Measurements from ENCODE around the gene USP25. TPM values are rescaled to one million over a fixed set of nuclear protein-coding genes. Genes with fewer than 3 reads are reported as not detected.
A peak's percentile ranks its signal among the peaks of the same experiment; 100 is the strongest.

Gene USP25
- polyA plus RNA-seq, 1 experiment = 35.3 TPM

GRCh38 chr21:15820327-15820726 is 90.5 kb downstream of the USP25 start:
- peaks cover under 1% of the 10 kb centered on the region; the same call in 1 of the 2 replicates for H3K9me3 ChIP-seq (ENCODE audit: control insufficient read depth, insufficient read depth, low read length)
- TF ChIP-seq CTCF (IDR thresholded peaks at IDR 0.05; ENCODE audit: low read depth, low read length) = no peak
- no peak overlapping the region for H3K4me3 ChIP-seq (ENCODE audit: low read depth, low read length)
- POLR2A ChIA-PET = interaction anchor here (1.3 kb wide), 1 partner anchor 18 kb away, joined by 4 read pairs; no protein-coding TSS in a partner anchor
- no peak for DNase-seq (ENCODE audit: low read depth, low spot score)
- H3K27me3 ChIP-seq (ENCODE audit: control insufficient read depth, insufficient read depth, low read length) = no peaks in the 10 kb centered on the region
- no peak overlapping the region for H3K27ac ChIP-seq (ENCODE audit: low read depth, low read length)
- CTCF ChIA-PET = interaction anchor here (0.6 kb wide), 1 partner anchor 539 kb away, joined by 3 read pairs; no protein-coding TSS in a partner anchor

GRCh38 chr21:15820852-15821379 is 91.1 kb downstream of the USP25 start:
- Histone ChIP-seq H3K9me3 (ENCODE audit: control insufficient read depth, insufficient read depth, low read length) (no peaks in the 10 kb centered on the region), H3K4me3 (ENCODE audit: low read depth, low read length) (no peak overlapping the region), H3K27ac (ENCODE audit: low read depth, low read length) (no peak overlapping the region), H3K27me3 (ENCODE audit: control insufficient read depth, insufficient read depth, low read length) (no peaks in the 10 kb centered on the region)
- POLR2A ChIA-PET = interaction anchor here (1.3 kb wide), 1 partner anchor 17 kb away, joined by 4 read pairs; no protein-coding TSS in a partner anchor
- no peak for TF ChIP-seq CTCF (IDR thresholded peaks at IDR 0.05; ENCODE audit: low read depth, low read length)
- DNase-seq (ENCODE audit: low read depth, low spot score) = no peak
- CTCF ChIA-PET = interaction anchor here (0.6 kb wide), 1 partner anchor 539 kb away, joined by 3 read pairs; no protein-coding TSS in a partner anchor

GRCh38 chr21:15823486-15824150 is 93.8 kb downstream of the USP25 start:
- H3K27ac ChIP-seq (ENCODE audit: low read depth, low read length) = no peak overlapping the region
- H3K4me3 ChIP-seq (ENCODE audit: low read depth, low read length) = no peak overlapping the region
- H3K27me3 ChIP-seq (ENCODE audit: control insufficient read depth, insufficient read depth, low read length) = no peaks in the 10 kb centered on the region
- no peaks in the 10 kb centered on the region for H3K9me3 ChIP-seq (ENCODE audit: control insufficient read depth, insufficient read depth, low read length)
- TF ChIP-seq CTCF (IDR thresholded peaks at IDR 0.05; ENCODE audit: low read depth, low read length) = no peak
- no peak for DNase-seq (ENCODE audit: low read depth, low spot score)
- CTCF ChIA-PET = no interaction called here
- POLR2A ChIA-PET = no interaction called here

- no peak for TF ChIP-seq CTCF (IDR thresholded peaks at IDR 0.05; ENCODE audit: low read depth, low read length)
- CTCF ChIA-PET = interaction anchor here (1.1 kb wide), 1 partner anchor 77 kb away, joined by 4 read pairs; no protein-coding TSS in a partner anchor
- Histone ChIP-seq H3K27ac (ENCODE audit: low read depth, low read length) (no peak overlapping the region), H3K9me3 (ENCODE audit: control insufficient read depth, insufficient read depth, low read length) (no peaks in the 10 kb centered on the region), H3K4me3 (ENCODE audit: low read depth, low read length) (no peak overlapping the region), H3K27me3 (ENCODE audit: control insufficient read depth, insufficient read depth, low read length) (no peaks in the 10 kb centered on the region)
- no peak for DNase-seq (ENCODE audit: low read depth, low spot score)
- POLR2A ChIA-PET = no interaction called here
Measured at GRCh38 chr21:15825700-15826099, 95.9 kb downstream of the USP25 start.

GRCh38 chr21:15826147-15826780 is 96.5 kb downstream of the USP25 start:
- peak; percentile 63 for TF ChIP-seq CTCF (IDR thresholded peaks at IDR 0.05; ENCODE audit: low read depth, low read length)
- Histone ChIP-seq H3K27ac (ENCODE audit: low read depth, low read length) (no peak overlapping the region), H3K4me3 (ENCODE audit: low read depth, low read length) (no peak overlapping the region), H3K9me3 (ENCODE audit: control insufficient read depth, insufficient read depth, low read length) (no peaks in the 10 kb centered on the region), H3K27me3 (ENCODE audit: control insufficient read depth, insufficient read depth, low read length) (no peaks in the 10 kb centered on the region)
- CTCF ChIA-PET = interaction anchor here (0.6 to 1.1 kb wide), 4 partner anchors 16 to 1573 kb away, joined by 3 to 5 read pairs (median 4); no protein-coding TSS in a partner anchor
- DNase-seq (ENCODE audit: low read depth, low spot score) = no peak
- POLR2A ChIA-PET = no interaction called here

Data from AG04450 (cell line).